GM12891 (cell line): ENCODE measurements around the gene NUP210.
A peak's percentile ranks its signal among the peaks of the same experiment; 100 is the strongest.

Experiments used
- DNase-seq: peaks from one replicate; pipeline ENCODE4 v3.0.0; 2011; ENCODE audit warnings: low spot score; ENCODE audit not compliant: insufficient read length
- FAIRE-seq: peaks from 2 replicates; lab custom pipeline; 2011; peaks lifted over from hg19 to GRCh38; lab: Jason Lieb, UNC
- PAX5 ChIP-seq: IDR thresholded peaks from 2 replicates; pipeline ENCODE4 v1.6.1; 2011; ENCODE audit warnings: low read length, moderate library complexity, mild to moderate bottlenecking; ENCODE audit not compliant: insufficient read depth, severe bottlenecking
- POLR2A ChIP-seq: IDR thresholded peaks from 2 replicates; pipeline ENCODE4 v1.6.1; 2011; ENCODE audit warnings: low read depth, low read length, control low read depth
- POLR2AphosphoS5 ChIP-seq: IDR thresholded peaks from 2 replicates; pipeline ENCODE4 v1.6.1; 2011; ENCODE audit warnings: low read depth, low read length, control low read depth
- POU2F2 ChIP-seq: IDR thresholded peaks from 2 replicates; pipeline ENCODE4 v1.6.1; 2011; ENCODE audit warnings: low read depth, mild to moderate bottlenecking, control low read depth, low read length, moderate library complexity
- SPI1 ChIP-seq: IDR thresholded peaks from 2 replicates; pipeline ENCODE4 v1.6.1; 2011; ENCODE audit warnings: low read depth, low read length, control low read depth
- TAF1 ChIP-seq: IDR thresholded peaks from 2 replicates; pipeline ENCODE4 v1.6.1; 2011; ENCODE audit warnings: low read depth, low read length, control low read depth

Gene NUP210

GRCh38 chr3:13376091-13376490 lies 44.0 kb downstream of the NUP210 start:
- DNase-seq (no peak), FAIRE-seq (no peak)
- TF ChIP-seq TAF1 (no peak), SPI1 (no peak), POLR2AphosphoS5 (no peak), POU2F2 (no peak), PAX5 (no peak), POLR2A (no peak)

- TF ChIP-seq POU2F2, result no peak
- TF ChIP-seq SPI1, result no peak
- no peak for TF ChIP-seq POLR2AphosphoS5
- TF ChIP-seq TAF1, result no peak
- no peak for TF ChIP-seq POLR2A
- no peak for TF ChIP-seq PAX5
- DNase-seq, result no peak
- no peak for FAIRE-seq
These were observed 44.7 kb downstream of the NUP210 start for GRCh38 chr3:13375464-13375863.

GRCh38 chr3:13373975-13374586 lies 46.0 kb downstream of the NUP210 start:
- FAIRE-seq (peak; percentile 71), DNase-seq (no peak)
- TF ChIP-seq POLR2AphosphoS5 (no peak), PAX5 (no peak), POU2F2 (no peak), SPI1 (no peak), POLR2A (no peak), TAF1 (no peak)

- DNase-seq, result no peak
- TF ChIP-seq POLR2AphosphoS5, result no peak
- no peak for TF ChIP-seq POLR2A
- TF ChIP-seq PAX5, result no peak
- TF ChIP-seq SPI1, result no peak
- TF ChIP-seq POU2F2, result no peak
- TF ChIP-seq TAF1, result no peak
- no peak for FAIRE-seq
These were observed 47.5 kb downstream of the NUP210 start for GRCh38 chr3:13372656-13373055.

GRCh38 chr3:13372126-13372525 lies 48.0 kb downstream of the NUP210 start:
- DNase-seq, result no peak
- no peak for TF ChIP-seq PAX5
- no peak for TF ChIP-seq SPI1
- TF ChIP-seq TAF1, result no peak
- TF ChIP-seq POLR2A, result no peak
- no peak for TF ChIP-seq POLR2AphosphoS5
- TF ChIP-seq POU2F2, result no peak
- FAIRE-seq, result no peak

GRCh38 chr3:13371100-13372075 lies 48.7 kb downstream of the NUP210 start:
- FAIRE-seq (no peak), DNase-seq (no peak)
- TF ChIP-seq TAF1 (no peak), POLR2AphosphoS5 (no peak), PAX5 (no peak), POLR2A (no peak), SPI1 (no peak), POU2F2 (no peak)

- DNase-seq (no peak), FAIRE-seq (no peak)
- TF ChIP-seq SPI1, result no peak
- no peak for TF ChIP-seq POLR2A
- no peak for TF ChIP-seq POU2F2
- TF ChIP-seq PAX5, result no peak
- no peak for TF ChIP-seq TAF1
- no peak for TF ChIP-seq POLR2AphosphoS5
These were observed 49.5 kb downstream of the NUP210 start for GRCh38 chr3:13370609-13371008.

GRCh38 chr3:13370055-13370454 lies 50.1 kb downstream of the NUP210 start:
- TF ChIP-seq POLR2AphosphoS5 (no peak), PAX5 (no peak), TAF1 (no peak), SPI1 (no peak), POLR2A (no peak), POU2F2 (no peak)
- DNase-seq, result no peak
- no peak for FAIRE-seq

GRCh38 chr3:13368834-13369233 lies 51.3 kb downstream of the NUP210 start:
- TF ChIP-seq POLR2AphosphoS5 (no peak), POLR2A (no peak), PAX5 (no peak)
- no peak for DNase-seq
- FAIRE-seq, result no peak

GRCh38 chr3:13367728-13368127 lies 52.4 kb downstream of the NUP210 start:
- FAIRE-seq (no peak), DNase-seq (no peak)
- TF ChIP-seq SPI1 (0 out of 2 replicates have a peak, but pooled peaks have one; percentile 1), POU2F2 (no peak), POLR2AphosphoS5 (no peak), POLR2A (no peak), PAX5 (no peak), TAF1 (no peak)
